NCI-H2171 treated with DMSO at 0.1 percent for 48 hours (cell line): Measurements from ENCODE around the gene FAM131B.
A peak's percentile ranks its signal among the peaks of the same experiment; 100 is the strongest.

ENCODE experiments used
- DNase-seq: peaks from one replicate; lab custom pipeline; 2025; lab: John Stamatoyannopoulos, UW

FAM131B gene

DNA sequence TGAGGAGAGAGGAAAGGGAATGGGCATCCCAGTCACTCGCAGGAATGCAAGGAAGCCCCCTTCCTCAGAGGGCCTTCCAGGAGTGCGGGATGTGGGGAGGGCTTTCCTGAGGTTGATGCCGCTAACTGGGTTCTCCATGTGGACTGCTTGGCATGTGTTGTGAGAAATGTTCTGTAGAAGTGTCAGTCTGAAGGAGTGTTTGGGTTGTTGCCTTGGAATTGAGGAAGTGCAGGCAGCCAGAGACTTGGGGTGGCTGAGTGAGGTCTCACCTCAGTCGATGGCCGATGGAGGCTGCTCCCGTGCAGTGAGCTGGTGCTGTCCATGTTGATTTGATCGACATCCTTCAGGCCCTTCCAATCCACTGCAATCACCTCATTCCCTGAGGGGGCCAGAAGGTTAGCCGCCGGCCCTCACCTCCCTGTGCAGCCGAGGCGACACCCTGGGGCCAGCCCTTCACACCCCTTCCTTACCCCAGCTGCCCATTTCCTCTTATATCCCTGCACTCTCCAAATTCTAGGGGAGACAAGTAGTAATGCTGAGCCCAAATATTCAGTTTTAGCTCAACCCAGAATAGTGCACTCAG is 2.7 kb downstream of the FAM131B start:
- DNase-seq = no peak

DNA sequence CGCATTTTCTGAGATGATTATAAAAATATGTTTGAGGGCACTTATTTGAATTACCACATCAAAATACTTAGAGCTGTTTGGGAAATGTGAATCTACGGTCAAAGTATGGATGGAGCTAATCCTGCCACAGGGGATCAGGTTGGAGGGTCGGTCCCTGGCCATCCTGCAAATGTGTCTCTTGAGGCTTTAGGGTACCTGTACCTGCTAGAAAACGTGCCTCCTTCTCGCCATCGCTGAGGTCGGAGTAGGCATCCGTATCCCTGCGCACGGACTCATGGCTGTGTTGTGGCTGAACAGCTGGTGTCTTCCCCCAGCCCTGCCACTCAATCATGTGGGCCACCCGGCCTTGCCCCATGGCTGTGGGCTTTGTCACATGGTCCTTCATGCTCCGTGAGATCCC is 3.9 kb downstream of the FAM131B start:
- DNase-seq = no peak

DNA sequence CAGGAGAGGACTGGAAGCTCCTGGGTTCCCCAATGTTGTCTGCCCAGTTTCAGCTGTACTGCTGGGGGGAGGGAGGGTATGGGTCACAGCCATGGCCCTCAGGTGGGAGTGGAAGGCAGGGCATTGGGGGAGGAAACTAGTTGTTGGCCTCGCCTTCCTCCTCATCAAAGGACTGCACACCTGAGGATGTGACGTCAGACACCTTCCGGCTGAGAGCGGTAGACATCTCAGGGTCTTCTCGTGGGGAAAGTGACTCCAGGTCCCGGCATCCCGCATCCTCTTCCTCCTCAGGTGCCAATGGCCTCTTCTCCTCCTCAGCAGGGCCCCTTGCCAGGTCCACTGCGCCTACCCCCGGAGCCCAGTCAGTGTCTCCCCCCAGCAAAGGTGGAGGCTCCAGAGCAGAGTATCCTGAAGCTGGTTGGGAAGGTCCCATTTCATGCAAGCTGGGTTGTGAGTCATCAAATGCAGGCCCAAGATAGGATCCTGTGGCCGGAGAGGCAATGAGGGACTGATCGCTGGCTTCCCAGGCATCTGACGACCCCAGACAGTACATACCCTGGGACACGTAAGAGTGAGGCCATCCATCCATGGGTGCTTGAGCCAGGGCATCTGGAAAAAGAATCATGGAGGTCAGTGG is 6.0 kb downstream of the FAM131B start:
- no peak for DNase-seq

DNA sequence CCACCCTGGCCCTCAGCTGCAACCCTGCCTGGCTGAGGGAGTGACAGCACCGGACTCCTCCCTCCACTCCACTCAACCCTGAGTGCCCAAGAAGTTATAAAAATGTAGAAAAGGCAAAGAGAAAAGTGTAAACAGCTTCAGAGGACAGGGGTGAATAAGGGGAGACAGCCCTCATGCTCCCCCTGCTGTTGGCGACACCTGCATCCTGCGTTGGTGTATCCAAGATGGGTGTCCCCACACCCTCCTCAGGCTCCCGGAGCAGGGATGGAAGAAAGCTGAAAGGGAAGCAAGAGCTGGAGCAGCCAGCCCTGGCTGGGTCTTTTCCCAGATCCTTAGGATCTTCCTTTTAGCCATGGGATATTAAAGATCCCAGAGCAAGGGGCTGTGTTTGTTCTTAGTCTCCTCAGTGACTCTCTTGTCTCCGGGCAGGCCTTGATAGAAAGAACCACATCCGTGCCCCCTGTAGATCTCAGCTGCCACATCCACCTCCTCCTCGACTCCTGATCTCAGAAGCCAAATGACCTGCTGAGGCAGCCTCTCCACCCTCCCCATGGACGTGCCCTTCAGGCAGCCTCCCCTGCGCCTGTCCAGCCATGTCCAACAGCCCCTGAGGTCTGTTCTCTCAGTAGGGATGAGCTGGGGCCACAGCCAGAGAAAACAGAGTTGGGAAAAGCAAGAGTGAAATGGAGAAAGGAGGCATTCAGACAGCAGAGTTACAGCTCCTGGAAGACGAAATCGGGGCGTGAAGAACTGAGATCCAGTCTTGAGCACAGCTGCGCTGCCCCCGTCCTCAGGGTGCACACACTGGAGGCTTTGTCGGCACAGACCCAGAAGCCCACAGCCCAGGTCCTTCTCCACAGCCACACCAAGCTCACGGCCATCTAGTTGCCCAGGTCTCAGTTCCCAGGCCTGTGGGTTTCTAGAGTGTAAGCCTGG is 6.8 kb downstream of the FAM131B start:
- no peak for DNase-seq

DNA sequence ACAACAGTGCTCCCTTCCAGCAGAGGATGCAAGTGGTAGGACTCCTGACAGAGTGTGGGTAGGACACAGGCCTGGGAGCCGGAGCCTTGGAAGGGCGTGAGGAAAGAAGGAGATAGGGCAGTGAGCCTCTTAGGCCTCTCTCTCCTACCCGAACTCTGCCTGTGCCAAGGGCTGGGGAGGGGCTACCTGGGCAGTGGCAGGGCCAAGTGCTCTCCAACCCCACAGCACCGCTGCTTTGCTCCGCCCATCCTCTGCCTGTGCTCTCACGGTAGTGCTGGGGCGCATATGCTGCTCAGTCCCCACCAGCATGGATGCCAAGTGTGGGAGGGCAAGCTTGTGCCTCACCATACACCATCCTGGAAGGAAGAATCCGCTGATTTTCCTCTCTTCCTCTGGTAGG is 7.5 kb downstream of the FAM131B start:
- DNase-seq = no peak

DNA sequence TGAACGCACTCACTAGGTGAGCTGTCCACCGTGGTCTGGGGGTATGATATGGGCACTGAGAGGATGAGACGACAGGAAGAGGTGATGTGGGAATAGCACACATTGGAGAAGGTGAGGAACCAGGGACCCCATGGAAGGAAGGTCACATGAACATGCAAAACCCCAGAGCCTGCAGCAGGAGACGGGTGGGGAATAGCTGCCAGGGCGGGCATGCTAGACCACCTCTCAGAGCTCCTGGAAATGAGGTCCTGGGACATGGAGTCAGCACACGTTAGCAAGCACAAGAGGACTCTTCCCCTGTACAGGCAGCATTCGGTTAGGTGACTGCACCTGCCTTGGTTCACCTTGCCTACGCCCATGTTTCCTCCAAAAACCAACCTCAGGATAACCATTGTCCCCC is 8.1 kb downstream of the FAM131B start:
- no peak for DNase-seq

DNA sequence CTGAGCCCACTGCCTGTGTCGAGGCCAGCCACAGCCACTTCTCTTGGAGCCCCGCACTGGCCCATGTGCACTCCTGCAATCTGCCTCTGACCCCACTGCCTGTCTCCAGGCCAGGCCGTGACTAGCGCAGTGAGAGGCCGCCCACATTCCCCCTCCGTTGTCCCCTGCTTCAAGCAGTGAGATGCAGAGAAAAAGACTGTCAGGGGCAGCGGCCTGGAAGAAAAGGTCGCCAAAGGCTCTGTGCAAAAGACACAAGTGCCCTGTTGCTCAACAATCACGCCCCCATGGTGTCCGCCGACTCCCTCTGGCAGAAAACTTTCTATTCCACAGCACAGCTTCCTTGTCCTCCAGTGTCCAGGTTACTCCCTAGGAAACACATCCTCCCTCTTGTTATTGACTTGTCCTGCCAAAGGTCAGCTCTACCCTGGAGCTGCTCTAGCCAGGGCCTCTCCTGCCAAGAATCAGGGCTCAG is 9.9 kb downstream of the FAM131B start:
- no peak for DNase-seq

DNA sequence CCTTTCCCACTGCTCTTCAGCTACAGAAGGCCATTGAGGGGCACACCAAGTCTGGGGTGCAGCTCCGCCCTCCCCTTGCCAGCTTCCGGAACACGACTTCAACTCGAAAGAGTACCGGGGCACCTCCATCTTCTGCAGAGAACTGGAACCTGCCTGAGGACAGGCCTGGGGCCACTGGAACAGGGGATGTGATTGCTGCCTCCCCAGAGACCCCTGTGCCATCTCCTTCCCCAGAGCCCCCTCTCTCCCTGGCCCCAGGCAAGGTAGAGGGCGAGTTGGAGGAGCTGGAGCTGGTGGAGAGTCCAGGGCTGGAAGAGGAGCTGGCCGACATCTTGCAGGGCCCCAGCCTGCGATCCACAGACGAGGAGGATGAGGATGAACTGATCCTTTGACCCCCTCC is 10.9 kb downstream of the FAM131B start:
- no peak for DNase-seq

DNA sequence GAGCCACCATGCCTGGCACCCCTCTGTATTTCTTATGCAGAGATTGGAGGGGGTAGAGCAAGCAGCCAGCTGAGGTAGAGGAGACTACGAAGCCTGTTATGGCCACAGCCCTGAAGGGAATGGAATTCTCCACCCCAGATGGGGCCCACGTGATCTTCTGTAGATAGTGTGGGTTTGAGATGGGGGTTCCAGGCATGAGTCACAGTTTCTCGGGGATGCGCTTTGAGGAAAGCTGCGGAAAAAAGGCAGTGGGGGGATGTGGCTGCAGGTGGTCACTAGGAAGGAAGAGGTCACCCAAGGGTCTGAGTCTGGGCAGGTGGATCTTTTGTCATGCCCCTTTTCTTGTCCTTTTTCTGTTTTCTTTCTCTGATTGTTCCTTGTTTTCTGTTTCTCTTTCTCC is 11.5 kb downstream of the FAM131B start:
- DNase-seq = no peak

DNA sequence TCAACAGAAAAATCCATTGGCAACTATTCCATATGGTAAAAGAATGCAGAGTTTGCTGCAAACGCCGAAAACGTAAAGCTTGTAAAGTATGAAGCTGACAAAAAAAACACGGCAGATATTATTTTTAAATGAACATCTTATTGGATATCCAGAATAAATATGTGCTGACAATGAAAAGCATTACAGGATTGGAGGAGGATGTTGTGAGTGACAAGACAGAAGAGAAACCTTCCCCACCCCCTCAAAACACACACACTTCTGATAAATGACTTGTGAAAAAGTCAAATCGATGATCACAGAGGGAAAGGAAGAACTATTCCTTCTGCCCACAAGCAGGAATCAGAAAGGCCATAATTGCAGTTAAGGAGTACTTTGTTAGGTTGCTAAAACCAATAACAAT is 14.6 kb downstream of the FAM131B start:
- DNase-seq = no peak

DNA sequence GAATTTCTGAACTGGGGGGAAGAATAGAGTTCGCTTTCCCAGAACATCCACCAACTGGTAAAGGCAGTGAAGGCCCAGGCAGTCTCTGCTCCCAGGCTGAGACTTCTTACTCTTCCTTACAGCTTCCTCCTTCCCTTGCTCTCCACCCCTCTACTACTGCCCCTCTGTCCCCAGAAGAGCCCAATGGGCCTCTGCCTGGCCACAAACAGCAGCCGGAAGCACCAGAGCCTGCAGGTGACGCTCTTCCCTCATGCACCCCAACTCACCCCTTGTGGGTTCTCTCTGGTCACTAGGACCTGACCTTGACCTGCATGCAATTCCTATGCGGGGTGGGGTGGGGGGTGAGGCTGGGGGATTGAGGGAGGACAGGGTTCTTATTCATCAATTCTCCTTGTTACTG is 16.5 kb downstream of the FAM131B start:
- DNase-seq = no peak

DNA sequence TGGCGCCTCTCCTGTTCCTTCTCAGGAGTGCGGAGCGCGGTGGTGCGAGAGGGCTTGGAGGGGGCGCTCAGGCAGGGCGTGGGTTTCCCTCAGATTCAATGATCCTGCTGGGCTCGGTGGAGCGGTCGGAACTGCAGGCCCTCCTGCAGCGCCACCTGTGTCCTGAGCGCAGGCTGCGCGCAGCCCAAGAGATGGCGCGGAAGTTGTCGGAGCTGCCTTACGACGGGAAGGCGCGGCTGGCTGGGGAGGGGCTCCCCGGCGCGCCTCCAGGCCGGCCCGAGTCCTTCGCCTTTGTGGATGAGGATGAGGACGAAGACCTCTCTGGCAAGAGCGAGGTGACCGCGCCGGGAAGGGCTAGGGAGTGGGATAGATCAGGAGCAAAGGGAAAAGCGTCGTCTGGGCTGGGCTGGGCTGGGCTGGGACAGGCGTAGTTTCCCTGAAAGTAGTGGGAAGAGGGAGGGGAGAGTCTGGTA is 17.0 kb downstream of the FAM131B start:
- DNase-seq = peak; percentile 9

DNA sequence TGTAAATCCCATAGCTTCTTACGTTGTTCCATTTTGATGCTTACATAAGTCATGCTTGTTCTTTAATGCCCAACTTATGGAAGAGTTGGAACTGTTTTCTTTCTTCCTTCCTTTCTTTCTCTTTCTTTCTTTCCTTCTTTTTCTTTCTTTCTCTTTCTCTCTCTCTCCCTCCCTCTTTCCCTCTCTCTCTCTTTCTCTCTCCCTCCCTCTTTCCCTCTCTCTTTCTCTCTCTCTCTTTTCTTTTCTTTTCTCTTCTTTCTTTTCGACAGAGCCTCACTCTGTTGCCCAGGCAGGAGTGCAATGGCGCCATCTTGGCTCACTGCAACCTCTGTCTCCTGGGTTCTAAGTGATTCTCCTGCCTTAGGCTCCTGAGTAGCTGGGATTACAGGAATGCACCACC is 18.9 kb downstream of the FAM131B start:
- DNase-seq = no peak

DNA sequence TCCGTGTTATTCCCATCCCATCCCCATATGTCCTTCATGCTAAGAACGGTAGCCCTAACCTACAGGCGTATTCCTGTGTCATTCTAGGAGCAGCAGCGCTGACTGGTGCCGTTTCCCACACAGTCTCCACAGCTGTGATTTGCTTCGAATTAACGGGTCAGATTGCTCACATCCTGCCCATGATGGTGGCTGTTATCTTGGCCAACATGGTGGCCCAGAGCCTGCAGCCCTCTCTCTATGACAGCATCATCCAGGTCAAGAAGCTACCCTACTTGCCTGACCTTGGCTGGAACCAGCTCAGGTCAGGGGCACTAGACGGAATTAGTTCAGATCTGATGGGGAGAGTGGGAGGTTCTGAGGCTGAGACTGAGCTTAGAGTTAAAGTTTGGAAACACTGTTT is 20.7 kb downstream of the FAM131B start:
- no peak for DNase-seq

DNA sequence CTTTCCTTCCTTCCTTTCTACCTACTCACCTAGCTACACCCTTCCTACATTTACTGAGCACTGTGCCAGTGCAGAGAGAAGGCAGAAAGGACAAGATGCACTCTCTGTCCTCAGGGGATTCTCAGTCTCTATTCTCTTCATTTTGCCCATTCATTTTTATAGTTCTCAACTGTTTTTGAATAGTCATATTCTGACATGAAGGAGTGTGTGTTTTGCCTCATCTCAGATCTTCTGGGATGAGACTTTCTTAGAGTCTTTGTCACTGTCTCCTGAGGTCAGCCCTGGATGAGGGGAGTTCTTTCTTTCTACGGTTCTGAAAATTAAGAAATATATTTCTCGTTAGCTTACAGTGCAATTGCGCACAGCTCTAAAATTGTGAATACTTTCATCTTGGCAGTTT is 25.3 kb downstream of the FAM131B start:
- DNase-seq = no peak

DNA sequence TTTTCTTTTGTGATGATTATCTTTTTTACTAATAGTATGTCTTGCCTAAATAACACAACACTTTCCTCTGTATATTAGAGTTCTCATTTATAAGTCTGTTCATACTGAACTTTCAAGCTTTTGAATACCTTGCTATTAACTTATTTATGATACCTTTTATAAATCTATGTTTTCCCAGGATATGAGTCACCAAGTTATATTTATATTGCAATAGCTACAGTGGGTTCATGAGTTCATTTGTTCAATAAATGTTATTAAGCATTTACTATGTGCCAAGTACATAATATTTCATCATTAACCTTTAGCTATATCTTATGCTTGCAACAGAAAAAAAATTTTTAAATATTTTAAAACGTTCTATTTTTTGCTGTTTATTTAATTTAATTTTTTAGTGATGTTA is 28.3 kb downstream of the FAM131B start:
- DNase-seq = no peak

DNA sequence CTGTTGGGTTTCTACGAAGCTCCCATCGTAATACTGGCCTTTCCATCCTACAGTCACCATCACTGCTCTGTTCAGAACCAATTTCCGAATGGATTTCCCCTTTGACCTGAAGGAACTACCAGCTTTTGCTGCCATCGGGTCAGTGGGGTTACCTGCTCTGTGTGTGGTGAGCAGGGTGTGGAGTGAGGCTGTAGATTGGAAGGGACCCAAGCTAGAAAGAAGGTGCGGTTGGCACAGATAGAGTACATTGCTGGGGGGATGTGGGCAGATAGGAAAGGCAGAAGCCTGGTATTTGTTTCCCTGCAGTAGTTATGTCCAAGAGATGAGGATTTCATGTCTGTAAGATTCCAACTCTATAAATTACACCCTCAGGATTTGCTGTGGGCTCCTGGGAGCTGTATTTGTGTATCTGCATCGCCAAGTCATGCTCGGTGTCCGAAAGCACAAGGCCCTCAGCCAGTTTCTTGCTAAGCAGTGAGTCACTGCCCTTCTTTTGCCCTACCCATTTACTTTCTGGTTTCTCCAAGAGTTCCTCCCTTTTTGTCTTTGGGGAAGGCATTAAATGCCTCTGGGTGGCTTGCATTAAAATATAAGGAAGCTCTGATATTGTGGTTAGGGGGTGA is 31.2 kb downstream of the FAM131B start:
- DNase-seq = no peak

DNA sequence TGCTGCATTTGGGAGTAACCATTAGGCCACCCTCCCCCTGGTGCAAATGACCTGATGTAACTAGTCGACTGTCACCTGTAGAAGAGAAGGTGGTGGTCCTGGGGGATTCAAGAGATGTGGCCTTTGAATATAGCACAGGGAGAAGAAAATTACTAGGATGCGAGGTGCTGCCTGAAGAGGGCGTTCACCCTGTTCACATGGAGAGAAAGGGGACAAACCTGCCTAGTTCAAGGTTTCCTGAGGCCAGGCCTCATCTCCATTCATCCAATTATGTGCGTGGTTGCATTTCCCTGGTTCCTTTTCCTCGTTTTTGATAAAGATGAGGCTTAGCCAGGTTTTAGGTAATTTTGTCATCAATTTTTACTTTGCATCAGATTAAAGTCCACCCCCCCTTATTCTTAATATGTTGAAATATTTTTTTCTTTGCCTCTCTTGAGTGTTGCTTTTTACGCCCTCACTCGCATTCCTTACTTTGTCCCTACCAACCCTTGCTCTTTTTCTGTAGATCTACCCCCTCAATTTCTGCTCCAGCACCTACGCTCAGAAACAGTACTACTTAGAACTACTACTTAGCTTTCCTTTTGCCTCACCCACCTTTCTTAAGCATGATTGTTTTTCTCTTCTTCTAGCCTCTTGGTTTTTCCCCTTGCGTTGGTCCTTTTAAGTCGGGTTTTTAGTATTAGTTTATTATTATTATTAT is 32.9 kb downstream of the FAM131B start:
- no peak for DNase-seq

DNA sequence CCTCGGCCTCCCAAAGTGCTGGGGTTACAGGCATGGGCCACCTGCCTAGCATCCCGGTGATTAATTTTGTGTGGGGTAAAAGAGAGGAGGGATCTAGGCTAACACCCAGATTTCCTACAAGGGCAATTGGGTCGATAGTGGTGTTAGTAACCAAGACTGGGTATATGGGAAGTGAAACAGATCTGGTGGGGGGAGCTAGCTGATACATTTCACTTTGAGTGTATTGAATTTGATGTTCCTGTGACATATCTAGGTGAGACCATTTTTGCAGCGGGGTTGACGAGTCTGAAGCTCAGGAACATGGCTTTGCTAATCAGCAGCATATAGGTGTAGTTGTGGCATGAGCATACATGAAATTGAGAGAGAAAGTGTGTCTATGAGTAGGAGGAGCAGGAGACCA is 34.6 kb downstream of the FAM131B start:
- no peak for DNase-seq

DNA sequence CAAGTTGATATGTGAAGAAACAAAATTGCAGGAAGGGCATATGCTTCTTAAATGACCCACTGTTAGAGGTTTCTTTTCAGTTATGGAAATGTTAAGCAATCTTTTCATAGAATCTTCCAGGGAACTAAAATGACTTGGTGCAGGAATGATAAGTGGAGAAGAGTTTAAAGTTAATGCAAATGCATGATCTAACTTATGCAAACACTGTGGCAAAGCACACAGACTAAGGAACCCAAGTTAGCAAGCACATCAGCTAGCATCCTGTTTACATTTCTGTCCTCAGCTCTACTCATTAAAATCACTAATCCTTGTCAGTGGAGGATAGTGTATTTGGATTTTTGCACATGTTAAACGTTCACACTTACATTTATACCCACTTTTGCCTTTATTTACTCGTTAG is 37.3 kb downstream of the FAM131B start:
- no peak for DNase-seq

DNA sequence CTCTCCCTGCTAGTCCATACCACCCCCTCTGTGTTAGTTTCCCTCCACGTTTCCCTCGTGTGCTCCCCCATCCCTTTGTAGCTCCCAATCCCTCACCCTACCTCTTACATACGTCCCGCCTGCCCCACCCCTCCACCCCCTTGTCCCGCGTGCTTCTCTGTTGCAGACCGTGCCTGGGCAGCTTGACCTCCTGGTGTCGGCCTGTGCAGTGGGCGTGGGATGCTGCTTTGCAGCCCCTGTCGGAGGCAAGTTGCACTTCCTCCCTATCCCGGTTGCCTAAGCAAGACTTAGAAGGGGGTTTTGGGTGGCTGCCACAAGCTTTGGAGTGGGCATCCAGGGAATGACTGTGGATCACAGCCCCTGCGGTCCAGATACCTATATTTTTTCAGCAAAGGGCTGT is 38.9 kb downstream of the FAM131B start:
- no peak for DNase-seq
